ELR (cell line): Measurements from ENCODE around the gene CDH13.

Experiments used
- DNase-seq: peaks from one replicate; pipeline ENCODE4 v3.0.0-alpha.2; 2015; ENCODE audit warnings: low read depth

Gene CDH13

GRCh38 chr16:83682116-83682867 lies 1055.5 kb downstream of the CDH13 start:
- DNase-seq: no peak

GRCh38 chr16:83682868-83683235 lies 1056.1 kb downstream of the CDH13 start:
- no peak for DNase-seq

- DNase-seq: no peak
Observed at GRCh38 chr16:83685615-83686165, 1058.9 kb downstream of the CDH13 start.

GRCh38 chr16:83686726-83687125 lies 1060.0 kb downstream of the CDH13 start:
- no peak for DNase-seq

- peak; percentile 80 for DNase-seq
Observed at GRCh38 chr16:83689385-83689831, 1062.6 kb downstream of the CDH13 start.

- DNase-seq: no peak
Observed at GRCh38 chr16:83692224-83692623, 1065.5 kb downstream of the CDH13 start.

GRCh38 chr16:83698964-83699363 lies 1072.2 kb downstream of the CDH13 start:
- no peak for DNase-seq

- no peak for DNase-seq
Observed at GRCh38 chr16:83699817-83700216, 1073.0 kb downstream of the CDH13 start.

GRCh38 chr16:83700918-83701317 lies 1074.1 kb downstream of the CDH13 start:
- no peak for DNase-seq

GRCh38 chr16:83701494-83701893 lies 1074.7 kb downstream of the CDH13 start:
- DNase-seq: peak; percentile 48

GRCh38 chr16:83704656-83705055 lies 1077.9 kb downstream of the CDH13 start:
- DNase-seq: no peak

GRCh38 chr16:83705856-83706255 lies 1079.1 kb downstream of the CDH13 start:
- peak; percentile 42 for DNase-seq

GRCh38 chr16:83706394-83706793 lies 1079.6 kb downstream of the CDH13 start:
- peak; percentile 33 for DNase-seq

- DNase-seq: no peak
Observed at GRCh38 chr16:83711069-83711468, 1084.3 kb downstream of the CDH13 start.

- peak; percentile 29 for DNase-seq
Observed at GRCh38 chr16:83713597-83713996, 1086.8 kb downstream of the CDH13 start.

GRCh38 chr16:83714286-83714685 lies 1087.5 kb downstream of the CDH13 start:
- peak; percentile 22 for DNase-seq

GRCh38 chr16:83715217-83715920 lies 1088.6 kb downstream of the CDH13 start:
- DNase-seq: no peak

- no peak for DNase-seq
Observed at GRCh38 chr16:83717308-83717707, 1090.5 kb downstream of the CDH13 start.

GRCh38 chr16:83717814-83718213 lies 1091.0 kb downstream of the CDH13 start:
- DNase-seq: peak; percentile 88

- DNase-seq: no peak
Observed at GRCh38 chr16:83720213-83720612, 1093.4 kb downstream of the CDH13 start.

GRCh38 chr16:83720981-83721380 lies 1094.2 kb downstream of the CDH13 start:
- no peak for DNase-seq

- DNase-seq: no peak
Observed at GRCh38 chr16:83721676-83722075, 1094.9 kb downstream of the CDH13 start.
